ENCODE data around the gene FAHD1.

GRCh38 chr16:1778200-1779179, 48.5 kb upstream of the FAHD1 start:
- TF ChIP-seq CTCF (IDR thresholded peaks at IDR 0.05) = no peak
- no peak for TF ChIP-seq POLR2A (IDR thresholded peaks at IDR 0.05)
